ENCODE results near the gene IDI1.

Gene IDI1

DNA sequence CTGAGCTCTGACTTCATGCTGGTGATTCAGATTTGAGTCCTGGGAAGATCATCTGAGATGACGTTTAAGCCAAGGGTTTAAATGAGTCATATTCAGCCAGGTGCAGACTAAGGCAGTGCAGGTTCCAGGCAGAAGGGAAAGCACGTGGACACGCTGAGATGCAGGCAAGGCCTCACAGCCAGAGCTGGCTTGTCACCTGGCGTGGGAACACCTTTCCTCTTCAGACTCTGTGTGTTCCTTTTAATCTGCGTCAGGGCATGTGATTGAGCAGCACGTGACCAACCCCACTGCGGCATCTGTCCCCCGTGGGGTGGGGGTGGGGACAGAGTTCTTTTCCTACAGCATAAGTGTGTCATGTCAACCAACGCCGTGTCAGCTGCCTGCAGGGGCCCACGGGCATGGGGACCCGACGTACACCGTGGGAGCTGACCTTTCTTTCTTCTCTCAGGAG lies 12.6 kb downstream of the IDI1 start:
- TF ChIP-seq FOXP2 (optimal IDR thresholded peaks at IDR 0.05; ENCODE audit: control extremely low read depth, extremely low read length, insufficient read depth) (no peak), EZH2 (IDR thresholded peaks at IDR 0.05) (no peak), POLR2AphosphoS5 (IDR thresholded peaks at IDR 0.05; ENCODE audit: borderline replicate concordance, low read depth, low read length) (no peak)
- Histone ChIP-seq H3K4me3 (no peak overlapping the region), H3K9ac (ENCODE audit: insufficient read length) (no peak overlapping the region), H3K27ac (no peak overlapping the region), H3K9me3 (ENCODE audit: low read depth, low read length) (no peaks in the 10 kb centered on the region), H3K36me3 (ENCODE audit: insufficient read depth, low read length) (peaks cover 19% of the 10 kb centered on the region)
- DNase-seq (ENCODE audit: low read depth, low spot score) = no peak

DNA sequence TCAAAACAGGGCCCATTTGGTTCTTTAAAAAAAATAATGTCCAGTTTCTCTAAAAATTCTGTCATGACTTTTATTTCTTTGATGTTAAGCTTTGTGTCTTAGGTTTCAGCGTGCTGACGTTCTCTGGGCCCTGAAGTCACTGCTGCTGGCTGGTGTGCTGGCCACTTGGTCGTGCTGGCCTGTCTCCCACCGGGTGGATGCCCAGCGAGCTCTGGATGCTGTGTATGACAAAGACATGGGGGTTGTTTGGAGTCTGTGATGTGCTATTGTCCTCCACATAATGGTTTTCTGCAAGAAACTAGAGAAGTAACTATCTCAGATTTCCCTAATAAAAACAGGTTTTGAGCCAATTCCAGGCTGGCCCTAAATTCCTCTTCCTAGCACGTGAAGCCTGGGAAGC lies 13.7 kb downstream of the IDI1 start:
- no peak for DNase-seq (ENCODE audit: low read depth, low spot score)
- Histone ChIP-seq H3K36me3 (ENCODE audit: insufficient read depth, low read length) (peaks cover 8% of the 10 kb centered on the region), H3K9me3 (ENCODE audit: low read depth, low read length) (no peaks in the 10 kb centered on the region), H3K27ac (no peak overlapping the region), H3K4me3 (no peak overlapping the region), H3K9ac (ENCODE audit: insufficient read length) (no peak overlapping the region)
- TF ChIP-seq FOXP2 (optimal IDR thresholded peaks at IDR 0.05; ENCODE audit: control extremely low read depth, extremely low read length, insufficient read depth) = no peak
- no peak for TF ChIP-seq EZH2 (IDR thresholded peaks at IDR 0.05)
- TF ChIP-seq POLR2AphosphoS5 (IDR thresholded peaks at IDR 0.05; ENCODE audit: borderline replicate concordance, low read depth, low read length) = no peak

DNA sequence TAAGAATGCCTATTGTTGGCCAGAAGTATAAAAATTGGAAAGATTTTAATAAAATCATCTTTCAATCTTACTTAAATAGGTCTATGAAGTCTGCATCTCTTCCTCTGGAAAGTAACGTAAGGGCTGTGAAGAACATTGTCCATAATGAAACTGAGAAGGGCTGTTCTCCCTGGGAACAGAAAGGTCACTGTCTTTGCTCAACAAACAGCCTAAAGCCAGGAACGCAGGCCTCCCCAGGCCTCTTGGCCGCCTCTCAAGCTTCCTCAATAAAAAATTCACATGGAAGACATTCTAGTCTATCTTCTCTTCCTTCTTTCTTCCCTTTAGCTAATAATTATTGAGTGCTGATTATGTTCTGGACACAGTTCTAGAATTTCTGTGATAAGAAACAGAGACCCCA lies 14.2 kb downstream of the IDI1 start:
- TF ChIP-seq FOXP2 (optimal IDR thresholded peaks at IDR 0.05; ENCODE audit: control extremely low read depth, extremely low read length, insufficient read depth) (no peak), POLR2AphosphoS5 (IDR thresholded peaks at IDR 0.05; ENCODE audit: borderline replicate concordance, low read depth, low read length) (no peak), EZH2 (IDR thresholded peaks at IDR 0.05) (no peak)
- no peak overlapping the region for H3K4me3 ChIP-seq

DNA sequence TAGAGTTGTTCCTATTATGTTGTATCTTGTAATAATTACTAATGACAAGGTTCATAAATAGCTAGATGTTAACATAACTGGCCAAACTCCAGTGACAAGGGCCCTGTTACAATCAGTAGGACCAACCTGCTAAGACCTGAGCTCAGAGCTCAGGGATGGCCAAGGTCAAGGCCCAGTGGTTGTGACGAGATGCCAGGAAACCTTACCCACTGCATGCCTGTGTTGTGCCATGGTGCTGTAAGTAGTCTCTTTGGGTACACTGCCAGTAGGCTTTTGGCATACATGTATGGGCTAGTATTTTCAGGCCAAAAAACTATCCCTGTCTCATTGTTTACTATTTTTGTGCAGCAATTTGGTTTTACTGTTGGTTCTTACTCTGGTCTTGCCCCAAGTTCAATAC lies 15.3 kb downstream of the IDI1 start:
- no peaks in the 10 kb centered on the region for H3K9me3 ChIP-seq (ENCODE audit: low read depth, low read length)
- TF ChIP-seq POLR2AphosphoS5 (IDR thresholded peaks at IDR 0.05; ENCODE audit: borderline replicate concordance, low read depth, low read length) (no peak), FOXP2 (optimal IDR thresholded peaks at IDR 0.05; ENCODE audit: control extremely low read depth, extremely low read length, insufficient read depth) (no peak), EZH2 (IDR thresholded peaks at IDR 0.05) (no peak)
- no peak overlapping the region for H3K4me3 ChIP-seq
- H3K27ac ChIP-seq = no peak overlapping the region
- H3K36me3 ChIP-seq (ENCODE audit: insufficient read depth, low read length) = no peaks in the 10 kb centered on the region
- no peak for DNase-seq (ENCODE audit: low read depth, low spot score)
- H3K9ac ChIP-seq (ENCODE audit: insufficient read length) = no peak overlapping the region

More for the DNA sequence above, 14.2 kb downstream of the IDI1 start:
- no peak overlapping the region for H3K27ac ChIP-seq
- peaks cover 4% of the 10 kb centered on the region; the same call in 1 of the 2 replicates for H3K36me3 ChIP-seq (ENCODE audit: insufficient read depth, low read length)
- no peaks in the 10 kb centered on the region for H3K9me3 ChIP-seq (ENCODE audit: low read depth, low read length)
- H3K9ac ChIP-seq (ENCODE audit: insufficient read length) = no peak overlapping the region
- DNase-seq (ENCODE audit: low read depth, low spot score) = no peak

DNA sequence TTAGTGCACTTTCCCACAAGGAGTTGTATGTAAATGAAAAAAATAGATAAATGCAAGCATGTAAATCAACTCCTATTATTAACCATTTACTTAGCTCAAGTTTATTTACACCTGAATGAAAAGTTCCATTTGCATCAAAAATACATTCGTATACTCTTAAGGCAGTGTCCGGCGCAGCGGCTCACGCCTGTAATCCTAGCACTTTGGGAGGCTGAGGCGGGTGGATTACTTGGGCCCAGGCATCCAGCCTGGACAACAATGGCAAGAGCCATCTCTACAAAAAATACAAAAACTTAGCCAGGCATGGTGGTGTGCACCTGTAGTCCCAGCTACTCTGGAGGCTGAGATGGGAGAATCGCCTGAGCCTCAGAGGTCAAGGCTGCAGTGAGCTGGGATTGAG lies 19.1 kb downstream of the IDI1 start:
- Histone ChIP-seq H3K9ac (ENCODE audit: insufficient read length) (no peak overlapping the region), H3K9me3 (ENCODE audit: low read depth, low read length) (no peaks in the 10 kb centered on the region), H3K27ac (no peak overlapping the region), H3K4me3 (no peak overlapping the region), H3K36me3 (ENCODE audit: insufficient read depth, low read length) (no peaks in the 10 kb centered on the region)
- DNase-seq (ENCODE audit: low read depth, low spot score) = no peak
- no peak for TF ChIP-seq POLR2AphosphoS5 (IDR thresholded peaks at IDR 0.05; ENCODE audit: borderline replicate concordance, low read depth, low read length)
- TF ChIP-seq FOXP2 (optimal IDR thresholded peaks at IDR 0.05; ENCODE audit: control extremely low read depth, extremely low read length, insufficient read depth) = no peak
- TF ChIP-seq EZH2 (IDR thresholded peaks at IDR 0.05) = no peak

DNA sequence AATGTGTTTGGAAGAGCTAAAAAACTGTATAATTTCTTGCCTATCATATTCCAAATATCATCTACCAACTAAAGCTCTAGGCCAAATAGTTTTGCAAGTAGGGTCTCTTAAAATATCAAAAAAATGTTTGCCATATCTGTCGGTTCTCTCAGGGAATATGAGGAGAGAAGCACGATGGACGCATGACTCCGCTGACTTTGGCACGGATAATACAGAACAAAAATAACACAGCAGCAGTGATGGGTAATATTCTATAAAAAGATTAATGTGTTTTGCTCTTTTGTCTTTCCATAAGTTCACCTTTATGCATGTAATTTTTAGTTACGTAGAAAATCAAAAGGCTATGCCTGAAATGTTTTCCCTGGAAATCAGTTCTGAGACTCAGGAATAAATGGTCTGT lies 22.3 kb downstream of the IDI1 start:
- H3K9me3 ChIP-seq (ENCODE audit: low read depth, low read length) = no peaks in the 10 kb centered on the region
- H3K4me3 ChIP-seq = no peak overlapping the region
- no peak for DNase-seq (ENCODE audit: low read depth, low spot score)
- no peaks in the 10 kb centered on the region for H3K36me3 ChIP-seq (ENCODE audit: insufficient read depth, low read length)
- TF ChIP-seq POLR2AphosphoS5 (IDR thresholded peaks at IDR 0.05; ENCODE audit: borderline replicate concordance, low read depth, low read length) = no peak
- TF ChIP-seq FOXP2 (optimal IDR thresholded peaks at IDR 0.05; ENCODE audit: control extremely low read depth, extremely low read length, insufficient read depth) = no peak
- no peak for TF ChIP-seq EZH2 (IDR thresholded peaks at IDR 0.05)
- H3K27ac ChIP-seq = no peak overlapping the region
- no peak overlapping the region for H3K9ac ChIP-seq (ENCODE audit: insufficient read length)

DNA sequence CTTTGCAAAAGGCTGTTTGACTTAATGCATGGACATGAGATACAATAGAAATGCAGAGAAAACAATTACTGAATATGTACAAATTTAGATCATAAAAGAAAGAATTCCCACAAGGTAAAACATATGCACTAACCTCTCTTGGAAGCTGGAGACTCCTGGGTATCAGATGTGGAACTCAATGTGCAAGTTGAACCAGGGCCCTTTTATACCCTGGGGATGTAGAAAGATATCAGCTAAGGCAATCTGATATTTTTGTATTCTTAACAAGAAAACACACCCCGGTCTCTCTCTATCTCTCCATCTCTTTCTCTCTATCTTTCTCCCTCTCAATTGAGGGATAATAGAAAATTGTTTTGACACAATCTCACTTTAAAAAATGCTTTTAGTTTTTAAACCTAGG lies 23.2 kb downstream of the IDI1 start, which contains the start of gene IDI2:
TSS of gene IDI2 (minus strand) at position 177 of the 400 bp plus-strand sequence. CDS start 1,136 bp downstream, outside the sequence.
- no peak within 1 kb of the TSS for H3K27ac ChIP-seq
- no peak within 1 kb of the TSS for H3K9ac ChIP-seq (ENCODE audit: insufficient read length)
- H3K4me3 ChIP-seq = no peak within 1 kb of the TSS
- no peaks in the 10 kb centered on the region for H3K9me3 ChIP-seq (ENCODE audit: low read depth, low read length)
- no peaks in the 10 kb centered on the region for H3K36me3 ChIP-seq (ENCODE audit: insufficient read depth, low read length)
- no peak for DNase-seq (ENCODE audit: low read depth, low spot score)
- no peak for TF ChIP-seq FOXP2 (optimal IDR thresholded peaks at IDR 0.05; ENCODE audit: control extremely low read depth, extremely low read length, insufficient read depth)
- no peak for TF ChIP-seq POLR2AphosphoS5 (IDR thresholded peaks at IDR 0.05; ENCODE audit: borderline replicate concordance, low read depth, low read length)
- no peak for TF ChIP-seq EZH2 (IDR thresholded peaks at IDR 0.05)

DNA sequence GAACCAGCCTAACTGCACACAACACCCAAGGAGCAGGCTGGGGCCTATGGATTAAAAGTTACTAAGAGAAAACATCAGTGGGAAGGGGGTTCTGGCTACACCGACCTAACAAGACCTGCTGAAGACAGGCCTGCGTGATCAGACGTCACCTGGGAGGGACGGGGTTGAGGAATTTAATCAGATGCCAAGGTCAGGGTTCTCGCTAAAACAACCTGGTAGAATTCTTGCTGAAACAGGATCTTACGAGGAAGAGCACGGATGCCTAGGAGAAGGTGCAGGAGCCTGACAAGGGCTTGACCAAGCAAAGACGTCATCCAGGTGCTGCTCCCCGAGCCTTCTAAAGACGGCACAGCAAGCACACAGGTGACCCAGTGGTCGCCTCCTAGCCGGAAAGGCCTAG lies 24.8 kb downstream of the IDI1 start:
- no peak overlapping the region for H3K9ac ChIP-seq (ENCODE audit: insufficient read length)
- H3K9me3 ChIP-seq (ENCODE audit: low read depth, low read length) = no peaks in the 10 kb centered on the region
- peaks cover 4% of the 10 kb centered on the region; the same call in 1 of the 2 replicates for H3K36me3 ChIP-seq (ENCODE audit: insufficient read depth, low read length)
- H3K4me3 ChIP-seq = no peak overlapping the region
- DNase-seq (ENCODE audit: low read depth, low spot score) = no peak
- H3K27ac ChIP-seq = no peak overlapping the region
- TF ChIP-seq POLR2AphosphoS5 (IDR thresholded peaks at IDR 0.05; ENCODE audit: borderline replicate concordance, low read depth, low read length) = no peak
- no peak for TF ChIP-seq FOXP2 (optimal IDR thresholded peaks at IDR 0.05; ENCODE audit: control extremely low read depth, extremely low read length, insufficient read depth)
- TF ChIP-seq EZH2 (IDR thresholded peaks at IDR 0.05) = no peak

DNA sequence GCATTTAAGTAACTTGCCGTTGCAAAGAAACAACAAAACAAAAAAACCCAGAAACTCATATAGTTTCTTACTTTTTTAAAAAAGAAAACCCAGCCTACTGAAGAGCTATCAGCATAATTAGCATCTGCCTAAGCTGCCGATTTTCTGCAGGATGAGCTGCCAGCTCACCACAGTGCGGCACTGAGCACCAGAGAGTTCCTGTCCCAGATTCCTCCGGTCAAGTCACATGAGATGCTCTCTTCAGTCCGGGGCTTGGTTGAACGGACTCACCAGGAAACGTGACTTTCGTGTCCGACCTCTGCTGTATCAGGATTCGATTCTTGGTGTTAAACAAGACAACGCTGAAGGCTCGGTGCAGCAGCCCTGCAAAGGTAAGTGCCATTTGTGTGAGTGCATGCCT lies 26.5 kb downstream of the IDI1 start:
- Histone ChIP-seq H3K9ac (ENCODE audit: insufficient read length) (no peak overlapping the region), H3K36me3 (ENCODE audit: insufficient read depth, low read length) (peaks cover 14% of the 10 kb centered on the region; the same call in 1 of the 2 replicates), H3K9me3 (ENCODE audit: low read depth, low read length) (no peaks in the 10 kb centered on the region), H3K4me3 (no peak overlapping the region), H3K27ac (no peak overlapping the region)
- TF ChIP-seq EZH2 (IDR thresholded peaks at IDR 0.05) (no peak), POLR2AphosphoS5 (IDR thresholded peaks at IDR 0.05; ENCODE audit: borderline replicate concordance, low read depth, low read length) (no peak), FOXP2 (optimal IDR thresholded peaks at IDR 0.05; ENCODE audit: control extremely low read depth, extremely low read length, insufficient read depth) (no peak)
- DNase-seq (ENCODE audit: low read depth, low spot score) = no peak
